HG03565 (cell line): Measurements from ENCODE around the gene PTP4A2.
"Not testable (repeated sequence)": the region's sequence is repeated elsewhere in the genome, so short reads cannot be mapped to it uniquely, and the experiment has no call there.

ENCODE experiments used
- ATAC-seq: cut with Tn5 transposase; IDR thresholded peaks from one replicate; pipeline ENCODE4 v1.9.1; 2021; ENCODE audit warnings: mild to moderate bottlenecking, moderate library complexity; ENCODE audit not compliant: unreplicated experiment

Gene PTP4A2

DNA sequence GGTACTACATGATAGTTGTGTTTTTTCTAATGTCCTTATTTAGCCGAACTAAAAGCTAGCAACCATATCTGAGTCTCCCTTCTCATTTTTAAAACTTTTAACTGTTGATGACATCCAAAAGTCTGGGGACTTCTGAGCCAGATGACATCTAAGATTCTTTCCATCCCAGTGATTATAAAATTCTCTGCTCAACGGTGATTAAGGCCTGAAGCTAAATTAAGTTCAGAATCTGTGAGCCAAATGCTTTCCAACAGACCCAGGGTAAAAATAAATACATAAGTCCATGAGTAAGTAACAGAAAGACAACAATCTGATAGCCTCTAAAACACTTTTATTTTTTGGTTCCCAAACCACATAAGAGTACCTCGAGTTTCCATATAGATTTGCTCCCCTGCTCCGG is 13.1 kb upstream of the PTP4A2 start:
- ATAC-seq: no peak

DNA sequence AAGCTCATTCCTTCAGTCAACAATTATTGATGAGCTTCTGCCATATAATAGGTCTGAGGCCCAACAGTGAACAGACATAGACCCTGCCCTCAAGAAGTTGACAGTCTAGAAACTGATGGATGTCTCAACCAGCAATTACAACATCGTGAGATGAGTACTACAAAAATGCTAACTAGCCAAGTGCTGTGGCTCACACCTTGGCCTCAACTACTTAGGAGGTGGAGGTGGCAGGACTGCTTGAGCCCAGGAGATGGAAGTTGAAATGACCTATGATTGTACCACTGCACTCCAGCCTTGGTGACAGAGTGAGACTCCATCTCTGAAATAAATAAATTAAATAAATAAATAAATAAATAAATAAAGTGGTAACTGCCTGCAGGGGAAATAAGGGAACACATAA is 11.7 kb upstream of the PTP4A2 start:
- ATAC-seq: no peak

DNA sequence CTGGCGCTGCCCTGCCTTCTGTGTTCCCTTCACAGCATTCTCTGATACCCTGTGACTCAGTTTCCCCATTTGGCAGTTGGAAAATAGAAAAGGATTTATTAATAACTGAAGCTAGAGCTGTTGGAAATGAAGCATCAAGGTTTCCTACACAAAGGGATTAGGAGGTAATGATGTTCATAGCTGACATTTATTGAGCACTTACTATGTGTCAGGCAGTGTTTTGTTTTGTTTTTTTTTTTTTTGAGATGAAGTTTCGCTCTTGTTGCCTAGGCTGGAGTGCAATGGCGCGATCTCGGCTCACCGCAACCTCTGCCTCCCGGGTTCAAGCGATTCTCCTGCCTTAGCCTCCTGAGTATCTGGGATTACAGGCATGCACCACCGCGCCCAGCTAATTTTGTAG is 7.5 kb upstream of the PTP4A2 start:
- ATAC-seq: not testable (repeated sequence)

DNA sequence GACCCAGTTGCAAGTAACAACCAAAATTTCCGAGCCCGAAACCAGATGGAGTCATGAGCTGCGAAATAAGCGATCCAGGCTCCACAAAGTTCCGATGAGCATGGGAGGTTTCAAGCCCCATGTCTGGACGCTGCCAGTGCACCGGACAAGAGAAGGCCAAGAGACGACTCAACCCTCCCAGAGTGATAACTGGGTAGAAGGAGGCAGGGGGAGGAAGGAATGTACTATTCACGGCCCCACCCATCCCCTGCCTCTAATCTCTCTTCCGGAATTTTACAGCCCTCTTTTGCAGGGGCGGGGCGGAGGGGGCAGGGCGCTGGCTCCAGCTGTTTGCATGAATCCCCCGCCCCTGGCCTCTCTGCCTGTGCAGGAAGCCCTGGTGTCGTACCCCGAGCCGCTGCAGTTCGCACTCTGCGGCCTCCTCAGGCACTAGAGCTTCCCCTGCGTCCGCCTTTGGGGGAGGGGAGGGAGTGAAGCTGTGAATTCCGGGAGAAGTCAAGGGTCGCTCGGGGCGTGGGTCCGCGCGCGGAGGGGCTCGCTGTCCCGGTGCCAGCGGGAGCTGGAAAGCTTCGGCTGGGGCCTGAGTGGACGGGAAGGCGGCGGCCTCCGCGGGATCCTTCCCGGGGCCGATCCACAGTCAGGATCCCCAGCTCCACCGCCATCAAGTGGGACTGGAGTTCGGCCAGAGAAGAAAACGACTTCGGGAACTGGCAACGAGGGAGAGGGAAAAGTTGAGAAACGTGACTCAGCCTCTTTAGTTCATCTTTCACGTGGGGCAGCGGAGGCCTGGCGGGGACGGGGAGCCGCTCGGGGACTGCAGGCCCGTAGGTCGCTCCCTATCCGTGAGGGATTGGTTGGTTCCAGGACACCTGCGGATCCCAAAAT is 6.3 kb upstream of the PTP4A2 start:
- ATAC-seq: no peak

DNA sequence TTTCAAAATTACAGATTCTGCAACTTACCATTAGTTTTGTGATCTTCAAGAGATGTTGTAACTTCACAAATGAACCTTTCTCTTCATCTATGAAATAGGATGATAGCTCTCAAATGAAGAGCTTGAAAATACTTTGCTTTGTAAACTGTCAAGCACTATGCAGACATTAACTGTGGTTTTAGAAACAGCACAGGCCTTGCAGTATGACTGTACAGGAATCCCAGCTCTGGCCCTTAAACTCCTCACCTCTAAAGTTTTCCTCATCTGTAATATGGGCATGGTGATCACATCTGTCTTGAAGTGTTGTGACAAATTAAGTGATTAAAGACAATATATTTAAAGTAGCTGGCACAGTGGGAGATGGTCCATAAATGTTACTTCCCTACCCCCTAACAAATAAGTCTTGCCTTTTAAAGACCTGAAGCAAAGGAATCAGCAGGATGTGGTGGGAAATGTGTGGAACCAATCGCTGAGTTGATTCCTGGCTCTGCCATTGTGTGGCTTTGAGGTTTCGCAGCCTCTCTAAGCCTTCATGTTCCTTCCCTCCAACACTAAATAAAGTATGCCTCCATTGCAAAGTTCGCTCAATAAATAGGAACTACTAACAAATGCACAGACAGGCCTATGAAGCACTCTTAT is 5.5 kb upstream of the PTP4A2 start:
- no peak for ATAC-seq

DNA sequence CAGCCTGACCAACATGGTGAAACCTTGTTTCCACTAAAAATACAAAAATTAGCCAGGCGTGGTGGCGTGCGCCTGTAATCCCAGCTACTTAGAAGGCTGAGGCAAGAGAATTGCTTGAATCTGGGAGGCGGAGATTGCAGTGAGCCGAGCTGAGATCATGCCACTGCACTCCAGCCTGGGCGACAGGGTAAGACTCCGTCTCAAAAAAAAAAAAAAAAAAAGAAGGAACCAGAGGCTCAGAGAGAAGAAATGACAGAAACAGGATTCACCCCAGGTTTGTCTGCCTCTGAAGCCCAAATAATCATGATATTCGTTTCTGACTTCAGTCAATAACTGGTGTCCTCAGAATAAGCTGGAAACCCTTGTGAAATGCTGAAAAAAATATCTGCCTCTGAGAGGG is 3.9 kb upstream of the PTP4A2 start:
- ATAC-seq: not testable (repeated sequence)

DNA sequence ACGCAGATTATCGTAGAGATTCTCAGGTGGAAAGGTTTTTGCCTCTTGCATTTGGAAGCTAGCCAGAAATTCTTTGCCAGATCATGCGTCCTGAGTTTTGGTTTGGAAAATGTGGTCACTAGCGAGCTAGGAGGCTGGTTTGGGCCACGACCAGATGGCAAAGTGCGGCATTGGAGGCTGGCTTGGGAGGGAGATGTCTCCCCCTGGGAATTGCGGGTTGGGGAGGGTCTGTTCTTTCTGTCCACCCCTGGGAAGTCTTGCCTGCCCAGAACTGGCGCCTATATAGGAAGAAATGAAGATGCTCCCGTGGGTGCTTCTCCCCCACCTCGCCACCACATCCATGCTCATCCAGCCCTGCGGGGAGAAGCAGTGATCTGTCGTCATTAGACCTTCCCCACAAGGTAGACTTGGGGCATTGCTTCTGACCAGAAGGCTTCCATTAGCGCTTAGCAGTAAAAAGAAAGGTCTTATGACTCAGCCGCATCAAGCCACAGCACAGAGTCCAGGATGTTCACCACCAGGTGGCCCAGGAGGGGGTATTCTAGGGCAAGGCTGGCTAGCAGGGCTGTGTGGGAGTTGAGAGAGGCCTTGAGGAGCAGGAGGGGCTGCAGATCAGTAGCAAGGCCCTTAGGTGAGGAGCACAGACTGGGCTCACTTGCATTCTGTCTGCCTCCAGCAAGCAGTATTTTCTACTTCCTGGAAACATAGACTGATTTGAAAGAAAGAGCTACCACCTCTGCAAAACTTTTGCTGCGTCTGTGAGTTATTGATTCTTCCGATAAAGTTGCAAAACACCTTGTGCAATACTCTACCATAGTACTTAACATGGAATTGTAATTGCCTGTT is 1.5 kb upstream of the PTP4A2 start:
- no peak for ATAC-seq

DNA sequence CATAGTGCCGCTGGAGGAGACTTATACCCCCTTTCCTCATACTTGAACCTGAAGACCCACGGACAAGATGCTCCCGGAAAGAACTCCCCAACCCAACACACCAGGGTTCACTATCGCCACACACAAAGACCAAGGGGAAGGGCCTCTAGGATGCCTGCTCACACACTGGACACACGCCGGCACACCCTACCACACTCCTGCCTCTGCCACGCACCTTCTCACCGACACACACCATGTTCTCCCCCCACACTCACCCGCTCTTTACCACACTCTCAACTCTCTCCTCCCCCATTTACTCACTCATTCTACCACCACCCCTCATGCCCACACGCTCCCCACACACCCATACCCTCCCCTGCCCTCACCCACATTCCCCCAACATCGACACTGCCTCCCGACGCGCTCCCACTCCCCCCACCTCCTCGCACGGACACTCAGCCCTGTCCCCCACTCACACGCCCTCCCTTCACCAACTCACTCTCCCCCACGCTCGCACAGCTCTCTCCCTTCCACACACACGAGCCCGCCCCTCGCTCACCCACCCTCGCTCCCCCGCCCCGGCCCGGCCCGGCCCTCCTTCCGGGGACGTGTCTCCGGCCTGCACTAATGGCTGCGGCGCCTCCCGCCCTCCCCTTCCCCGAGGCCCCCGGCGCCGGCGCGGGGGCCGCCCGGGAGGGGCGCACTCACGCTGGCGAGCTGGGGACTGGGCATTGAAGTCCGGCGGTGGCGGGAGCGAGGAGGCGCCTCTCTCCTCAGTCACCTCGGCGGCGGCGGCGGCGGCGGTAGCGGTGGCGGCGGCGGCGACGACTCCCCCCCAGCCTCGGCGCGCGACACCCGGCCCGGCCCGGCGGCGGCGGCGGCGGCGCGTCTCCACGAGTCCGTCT is 626 bp downstream of the PTP4A2 start:
- ATAC-seq: peak; percentile 3

DNA sequence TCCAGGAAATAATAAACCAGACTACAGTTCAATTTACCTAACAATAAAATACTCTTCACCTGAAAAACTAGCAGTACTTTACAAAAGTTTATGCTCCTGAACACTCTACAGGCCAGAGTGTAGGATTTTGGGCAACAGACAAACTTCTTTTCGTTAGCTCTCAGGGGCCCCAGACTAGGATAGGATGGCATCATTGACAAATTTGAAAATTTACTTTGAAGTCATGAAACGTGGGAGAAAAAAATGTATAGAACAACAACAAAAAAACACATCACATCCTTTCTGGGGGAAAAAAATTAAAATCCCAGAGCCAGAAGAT is 1.2 kb downstream of the PTP4A2 start:
- no peak for ATAC-seq

DNA sequence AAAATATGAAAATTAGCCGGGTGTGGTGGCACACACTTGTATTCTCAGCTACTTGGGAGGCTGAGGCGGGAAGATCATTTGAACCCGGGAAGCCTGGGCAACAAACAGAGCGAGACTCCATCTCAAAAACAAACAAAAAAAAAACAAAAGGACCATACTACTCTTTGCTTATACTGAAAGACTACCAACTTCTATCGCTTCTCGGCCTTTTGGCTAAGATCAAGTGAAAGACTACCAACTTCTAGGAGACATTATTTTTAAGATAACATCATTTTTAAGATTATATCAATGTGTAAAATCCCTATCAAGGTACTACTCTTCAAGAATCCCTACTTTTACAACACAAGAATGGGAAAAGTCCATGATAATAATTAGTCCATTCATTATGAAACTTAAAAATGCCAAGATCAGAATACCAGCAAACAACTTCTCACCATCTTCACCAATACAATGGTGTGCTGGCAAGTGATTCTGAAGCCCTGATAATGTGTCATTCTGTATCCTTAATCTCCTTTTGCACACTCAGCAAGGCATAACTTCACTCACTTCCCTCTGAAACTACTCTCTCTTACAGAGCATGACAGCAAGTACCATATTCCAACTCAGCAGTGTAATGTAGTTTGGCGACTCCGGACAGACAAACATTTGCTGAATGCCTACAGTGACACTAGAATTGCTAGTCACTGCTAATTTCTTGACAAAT is 1.7 kb downstream of the PTP4A2 start:
- ATAC-seq: no peak

DNA sequence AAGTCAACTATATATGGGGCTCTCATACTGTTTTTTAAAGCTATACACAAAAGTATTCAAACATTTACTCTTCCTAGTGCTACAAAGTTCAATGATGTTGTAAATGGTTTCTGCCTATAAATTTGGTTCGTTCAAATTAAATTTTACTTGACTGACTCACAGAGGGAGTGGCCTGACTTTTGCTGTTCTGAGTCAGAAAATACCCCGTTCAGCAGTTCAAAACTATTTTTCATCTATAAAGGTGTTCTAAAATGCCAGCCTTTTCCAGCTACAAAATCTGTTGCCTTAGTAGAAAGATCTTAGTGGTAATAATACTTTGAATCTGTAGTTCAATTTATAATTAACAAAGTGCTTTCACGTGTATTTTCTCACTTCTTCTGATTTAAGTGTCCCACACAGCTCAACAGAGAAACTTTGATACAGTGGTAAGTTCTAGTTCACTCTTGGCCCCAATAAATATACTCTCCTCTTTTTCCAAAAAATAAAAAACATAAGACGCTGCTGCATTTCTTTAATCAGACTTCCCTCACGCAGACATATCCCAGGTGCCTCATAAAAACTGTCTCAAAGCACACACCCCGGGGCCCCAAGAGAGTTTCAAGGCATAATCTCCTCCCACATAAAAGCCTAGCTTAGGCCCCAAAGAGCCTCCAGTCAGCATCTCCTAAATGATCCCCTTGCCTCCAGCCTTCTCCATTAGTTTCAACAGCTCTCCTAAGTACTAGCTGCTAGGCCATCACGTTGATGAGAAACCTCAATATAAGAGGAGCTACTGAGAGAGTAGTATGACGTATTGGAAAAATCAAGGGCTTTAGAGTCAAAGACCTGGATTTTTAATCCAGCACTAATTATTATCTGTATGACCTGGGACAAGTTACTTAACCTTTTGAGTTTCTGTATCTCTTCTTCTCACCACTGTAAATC is 3.2 kb downstream of the PTP4A2 start:
- no peak for ATAC-seq

DNA sequence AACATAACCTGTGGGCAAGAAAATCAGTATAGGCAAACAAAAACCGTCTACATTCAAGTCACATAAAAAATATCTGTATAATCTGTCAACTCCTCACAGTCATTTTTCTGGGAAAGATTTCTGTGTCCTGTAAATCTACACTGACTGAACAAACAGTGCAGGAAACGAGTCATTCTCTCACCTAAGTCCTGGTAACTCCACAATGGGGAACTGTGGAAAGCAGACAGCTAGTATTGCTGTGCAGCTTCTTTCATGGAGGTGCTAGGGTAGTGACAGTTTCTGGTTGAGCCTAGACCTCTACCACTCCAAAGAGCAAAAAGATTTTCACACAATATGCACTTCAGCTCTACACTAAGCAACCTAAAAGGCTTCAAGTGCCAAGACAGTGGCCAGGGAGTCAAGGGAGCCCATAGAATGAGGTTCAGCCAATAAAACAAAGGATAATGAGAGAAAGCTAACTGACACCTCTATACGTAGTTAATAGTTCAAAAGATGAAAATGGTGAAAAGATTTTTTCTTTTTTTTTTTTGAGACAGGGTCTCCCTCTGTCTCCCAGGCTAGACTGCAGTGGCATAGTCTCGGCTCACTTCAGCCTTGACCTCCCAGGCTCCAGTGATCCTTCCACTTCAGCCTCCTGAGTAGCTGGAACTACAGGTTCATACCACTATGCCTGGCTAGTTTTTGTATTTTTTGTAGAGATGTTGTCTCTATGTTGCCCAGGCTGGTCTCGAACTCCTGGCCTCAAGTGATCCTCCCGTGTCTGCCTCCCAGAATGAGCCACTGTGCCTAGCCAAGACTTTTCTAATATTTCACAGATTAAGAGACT is 5.5 kb downstream of the PTP4A2 start:
- no peak for ATAC-seq

DNA sequence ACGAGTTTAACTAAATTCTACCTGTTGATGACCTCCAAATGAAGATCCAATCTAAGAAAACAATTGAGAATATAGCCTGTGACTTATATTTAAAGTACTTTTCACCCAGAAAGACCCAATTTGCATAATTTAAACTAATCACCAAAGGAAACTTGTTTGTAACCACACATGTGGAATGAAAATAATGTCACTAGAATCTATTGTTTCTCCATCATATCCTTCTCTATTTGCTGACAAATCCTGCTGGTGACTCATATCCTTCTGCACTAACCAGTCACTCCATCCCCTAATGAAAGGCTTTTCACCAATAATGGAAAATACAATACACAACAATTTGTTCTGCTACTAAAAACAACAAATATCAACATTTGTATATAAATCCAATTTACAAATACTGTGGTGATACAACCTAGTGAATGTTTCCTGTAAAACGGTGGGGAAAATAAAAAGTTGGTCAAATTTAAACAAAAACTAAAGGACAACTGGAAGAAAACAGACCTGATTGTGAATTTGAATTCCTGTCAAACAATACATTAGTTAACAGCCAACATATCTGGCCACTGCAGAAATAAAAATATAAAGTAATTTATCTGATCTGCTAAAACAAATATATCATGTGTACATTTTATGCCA is 6.5 kb downstream of the PTP4A2 start:
- ATAC-seq: no peak

DNA sequence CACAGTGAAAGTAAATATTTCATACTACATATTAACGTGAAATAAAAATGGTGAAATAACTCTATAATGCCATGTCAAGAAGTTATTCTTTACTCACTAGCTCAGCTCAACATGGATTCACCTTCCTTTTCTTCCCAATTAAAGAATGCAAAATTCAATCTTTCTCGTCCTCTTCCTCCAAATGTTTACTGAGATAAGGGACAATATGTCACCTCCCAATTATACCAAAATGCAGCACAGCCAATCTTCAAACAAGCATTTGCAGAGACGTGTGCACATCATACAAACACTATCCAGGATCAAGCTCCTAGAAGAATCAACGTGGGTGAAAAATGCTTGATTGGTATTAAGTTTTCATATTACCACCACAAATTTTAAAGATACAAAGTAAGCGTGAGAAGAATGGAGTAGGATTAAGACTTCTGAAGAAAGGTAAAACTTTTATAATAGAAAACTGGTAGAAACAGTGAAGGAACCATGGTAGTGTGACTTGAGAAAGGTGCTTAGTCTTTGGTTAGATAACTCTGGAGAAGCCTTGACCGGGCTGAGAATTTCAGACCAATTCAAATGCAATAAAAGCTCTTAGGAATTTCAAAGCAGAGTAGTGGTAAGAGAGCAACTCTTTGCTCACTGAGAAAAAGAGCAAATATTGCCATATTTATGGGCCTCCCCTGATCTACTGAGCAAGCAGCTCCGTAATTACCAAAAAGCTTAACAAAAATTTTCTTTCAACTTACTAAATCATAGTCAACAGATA is 7.2 kb downstream of the PTP4A2 start:
- ATAC-seq: no peak

DNA sequence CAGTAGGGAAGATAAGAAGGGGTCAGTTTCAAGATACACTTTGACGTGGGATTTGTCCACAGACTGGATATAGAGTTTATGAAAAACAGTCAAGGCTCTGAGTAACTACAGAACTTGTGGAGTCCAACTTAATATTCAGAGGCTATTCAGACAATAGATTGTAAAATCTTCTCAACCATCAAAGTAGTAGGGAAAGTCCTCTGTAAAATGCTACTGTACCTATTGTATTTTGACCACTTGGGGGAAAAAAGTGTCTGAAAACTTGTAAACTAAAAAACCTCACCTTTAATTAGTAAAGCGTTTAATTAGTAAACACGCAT is 10.5 kb downstream of the PTP4A2 start:
- no peak for ATAC-seq

DNA sequence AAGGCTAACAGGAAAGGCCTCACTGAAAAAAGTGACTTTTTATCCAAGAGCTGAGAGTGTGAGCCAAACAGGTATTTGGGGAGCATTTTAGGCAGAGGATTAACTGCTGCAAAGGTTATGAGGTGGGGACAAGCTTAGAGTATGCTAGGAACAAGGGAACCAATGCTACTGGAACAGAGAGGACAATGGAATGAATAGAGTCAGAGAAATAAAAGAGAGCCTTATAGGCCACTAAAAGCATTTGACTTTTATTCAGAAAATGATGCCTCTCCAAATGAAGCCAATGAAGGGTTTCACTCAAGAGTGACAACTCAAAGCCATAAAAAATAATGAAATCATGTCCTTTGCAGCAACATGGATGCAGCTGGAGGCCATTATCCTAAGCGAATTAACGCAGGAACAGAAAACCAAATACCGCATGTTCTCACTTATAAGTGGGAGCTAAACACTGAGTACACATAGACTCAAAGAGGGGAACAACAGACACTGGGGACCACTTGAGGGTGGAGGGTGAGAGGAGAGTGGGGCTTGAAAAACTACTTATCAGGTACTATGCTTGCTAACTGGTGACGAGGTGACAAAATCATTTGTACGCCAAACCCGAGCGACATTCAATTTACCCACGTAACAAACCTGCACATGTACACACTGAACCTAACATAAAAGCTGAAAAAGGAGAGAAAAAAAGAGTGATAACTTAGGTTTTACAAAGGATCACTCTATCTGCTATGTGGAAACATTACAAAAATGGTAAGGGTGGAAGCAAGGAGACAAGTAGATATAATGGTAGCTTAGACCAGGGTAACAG is 11.1 kb downstream of the PTP4A2 start:
- no peak for ATAC-seq
